GM12878 (cell line): ENCODE measurements around the gene MAPT. TPM values are rescaled to one million over a fixed set of nuclear protein-coding genes. Genes with fewer than 3 reads are reported as not detected.
"Not testable (repeated sequence)": the region's sequence is repeated elsewhere in the genome, so short reads cannot be mapped to it uniquely, and the experiment has no call there.

ENCODE experiments used
- ATAC-seq: fragments of 200-7000 bp; cut with Tn5 transposase; 3 replicates; pipeline ENCODE4 v1.9.1; 2020; ENCODE audit warnings: mild to moderate bottlenecking, moderate library complexity
- BruUV-seq: library from RNA; stranded (reverse); fragments of 400-500 nt; replicated peaks from 2 replicates; lab custom pipeline; 2021; lab: Mats Ljungman, UMichigan
- CTCF ChIA-PET: fragments of 300-600 bp; sonication (Branson Sonifier 250); formaldehyde crosslinking; extraction: SDS; loops from one replicate; lab custom pipeline; 2021; ENCODE audit warnings: inconsistent platforms; lab: Yijun Ruan, JAX
- POLR2A ChIA-PET: fragments of 350-600 bp; formaldehyde crosslinking; extraction: SDS; loops from one replicate; lab custom pipeline; 2021; ENCODE audit warnings: inconsistent platforms; lab: Charles Lee
- RAD21 ChIA-PET: fragments of 300-600 bp; sonication (Branson Sonifier 250); formaldehyde crosslinking; loops from one replicate; lab custom pipeline; 2023; ENCODE audit warnings: antibody characterized with exemption; ENCODE audit not compliant: unreplicated experiment; lab: Charles Lee
- SMC1A ChIA-PET: fragments of 300-600 bp; sonication (Branson Sonifier 250); formaldehyde crosslinking; loops from one replicate; lab custom pipeline; 2023; ENCODE audit not compliant: unreplicated experiment, uncharacterized antibody; lab: Charles Lee
- DNase-seq: peaks from one replicate; pipeline ENCODE4 v3.0.0-alpha.2; 2011; ENCODE audit warnings: low read depth, low spot score
- FAIRE-seq: peaks from 3 replicates; lab custom pipeline; 2011; peaks lifted over from hg19 to GRCh38; lab: Jason Lieb, UNC
- H2AFZ ChIP-seq: 2 replicates; pipeline ENCODE4 v1.6.0; 2011; ENCODE audit warnings: low read depth, low read length, control low read depth; ENCODE audit not compliant: control insufficient read depth
- H3K27ac ChIP-seq: 2 replicates; pipeline ENCODE4 v1.5.1; 2011; ENCODE audit warnings: control low read depth; ENCODE audit not compliant: control insufficient read depth, insufficient read depth
- H3K27me3 ChIP-seq, 2 experiments: replicated peaks in 1 of 2; 2 replicates each; pipeline versions ENCODE4 v1.6.0 to v1.6.1; 2011; ENCODE audit warnings: low read length in 1 of 2; ENCODE audit not compliant: control insufficient read depth in 2 of 2, insufficient read depth in 2 of 2
- H3K36me3 ChIP-seq, 2 experiments: 2 replicates each; pipeline ENCODE4 v1.5.1; 2011; ENCODE audit warnings: low read length in 1 of 2; ENCODE audit not compliant: control insufficient read depth in 2 of 2, insufficient read depth in 2 of 2
- H3K4me1 ChIP-seq: 2 replicates; pipeline ENCODE4 v1.6.1; 2011; ENCODE audit warnings: mild to moderate bottlenecking, low read length, moderate library complexity, mixed read lengths; ENCODE audit not compliant: control insufficient read depth, insufficient read depth
- H3K4me2 ChIP-seq: 2 replicates; pipeline ENCODE4 v1.6.0; 2011; ENCODE audit warnings: control low read depth; ENCODE audit not compliant: control insufficient read depth, insufficient read depth
- H3K4me3 ChIP-seq: fragments of 200-600 bp; sonication (generic); 2 replicates; pipeline ENCODE4 v1.5.1; 2016
- H3K79me2 ChIP-seq: 2 replicates; pipeline ENCODE4 v1.6.0; 2011; ENCODE audit warnings: low read length; ENCODE audit not compliant: control insufficient read depth, insufficient read depth
- H3K9ac ChIP-seq: 2 replicates; pipeline ENCODE4 v1.8.0; 2011; ENCODE audit warnings: low read length, control low read depth, mixed read lengths; ENCODE audit not compliant: control insufficient read depth, insufficient read depth
- H3K9me3 ChIP-seq: replicated peaks from 3 replicates; pipeline ENCODE4 v1.5.1; 2011; ENCODE audit warnings: mild to moderate bottlenecking, low read length; ENCODE audit not compliant: control insufficient read depth, insufficient read depth
- H4K20me1 ChIP-seq: 2 replicates; pipeline ENCODE4 v1.6.0; 2011; ENCODE audit not compliant: control insufficient read depth, insufficient read depth
- CBX5 ChIP-seq: sonication (generic); IDR thresholded peaks from 2 replicates; pipeline ENCODE4 v1.6.1; 2016; ENCODE audit warnings: low read depth, moderate library complexity, mild to moderate bottlenecking, inconsistent platforms
- ZNF274 ChIP-seq: IDR thresholded peaks from one replicate; pipeline ENCODE4 v1.8.0; 2011; ENCODE audit not compliant: insufficient read length, insufficient read depth
- WGBS: methylation state at CpG from one replicate; pipeline ENCODE4 v1.1.6; 2016; ENCODE audit warnings: low lambda C conversion rate; ENCODE audit not compliant: insufficient replicate concordance, insufficient coverage; ENCODE audit errors: missing lambda C conversion rate; 5-methylcytosine and 5-hydroxymethylcytosine counted together
- in situ Hi-C: fragments of 300-500 bp; cut with MboI; formaldehyde crosslinking; loops from 9 replicates; pipeline ENCODE4 v1.14.3; 2018; ENCODE audit warnings: mixed read lengths
- intact Hi-C: fragments of 100-400 bp; cut with micrococcal nuclease; formaldehyde crosslinking; loops from one replicate; pipeline ENCODE4 v1.14.2; 2022; ENCODE audit not compliant: unreplicated experiment
- polyA plus RNA-seq, 11 experiments: library from polyadenylated mRNA; depleted of rRNA in 4 of 11; unstranded in 6 of 11; stranded (reverse) in 5 of 11; fragments of >200 nt; fragmentation: Nextera tagmentation in 4 of 11; fragmentation: Illumina TruSeq in 1 of 11; extraction: Ambion mirVana in 4 of 11; extraction: Trizol in 1 of 11; gene quantifications; 1 replicate in 1 of 11; 2 replicates in 10 of 11; pipeline versions ENCODE4 v1.2.1 to v1.2.3, GENCODE V29; 2011 to 2016; ENCODE audit warnings: inconsistent platforms in 2 of 11, missing spikeins in 2 of 11, low read depth in 1 of 11
- total RNA-seq, 4 experiments: library from RNA; depleted of rRNA in 3 of 4; stranded (reverse); fragments of >200 nt in 3 of 4; fragmentation: Illumina TruSeq in 1 of 4; extraction: Trizol in 1 of 4; gene quantifications; 2 replicates each; pipeline versions ENCODE4 v1.2.1 to v1.2.3, GENCODE V29; 2013 to 2021
- TF ChIP-seq, protein P1 (sequence below): fragments of 450-650 bp; IDR thresholded peaks from 2 replicates; pipeline ENCODE4 v1.6.1; 2017; ENCODE audit warnings: low read depth, mild to moderate bottlenecking, moderate library complexity

Gene MAPT
- total and polyA plus RNA-seq, 10 of the 15 experiments (the other 5 are each of a cell fraction or from before 2014, with no cell fraction given), result under 0.01 to 0.05 (median 0.03) TPM; not detected in 7

DNA sequence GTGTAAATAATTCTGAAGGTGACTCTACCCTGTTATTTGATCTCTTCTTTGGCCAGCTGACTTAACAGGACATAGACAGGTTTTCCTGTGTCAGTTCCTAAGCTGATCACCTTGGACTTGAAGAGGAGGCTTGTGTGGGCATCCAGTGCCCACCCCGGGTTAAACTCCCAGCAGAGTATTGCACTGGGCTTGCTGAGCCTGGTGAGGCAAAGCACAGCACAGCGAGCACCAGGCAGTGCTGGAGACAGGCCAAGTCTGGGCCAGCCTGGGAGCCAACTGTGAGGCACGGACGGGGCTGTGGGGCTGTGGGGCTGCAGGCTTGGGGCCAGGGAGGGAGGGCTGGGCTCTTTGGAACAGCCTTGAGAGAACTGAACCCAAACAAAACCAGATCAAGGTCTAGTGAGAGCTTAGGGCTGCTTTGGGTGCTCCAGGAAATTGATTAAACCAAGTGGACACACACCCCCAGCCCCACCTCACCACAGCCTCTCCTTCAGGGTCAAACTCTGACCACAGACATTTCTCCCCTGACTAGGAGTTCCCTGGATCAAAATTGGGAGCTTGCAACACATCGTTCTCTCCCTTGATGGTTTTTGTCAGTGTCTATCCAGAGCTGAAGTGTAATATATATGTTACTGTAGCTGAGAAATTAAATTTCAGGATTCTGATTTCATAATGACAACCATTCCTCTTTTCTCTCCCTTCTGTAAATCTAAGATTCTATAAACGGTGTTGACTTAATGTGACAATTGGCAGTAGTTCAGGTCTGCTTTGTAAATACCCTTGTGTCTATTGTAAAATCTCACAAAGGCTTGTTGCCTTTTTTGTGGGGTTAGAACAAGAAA is 109.8 kb downstream of the MAPT start (continued):
- no peak for TF ChIP-seq CBX5
- no peak for TF ChIP-seq ZNF274
- TF ChIP-seq, protein P1, sequence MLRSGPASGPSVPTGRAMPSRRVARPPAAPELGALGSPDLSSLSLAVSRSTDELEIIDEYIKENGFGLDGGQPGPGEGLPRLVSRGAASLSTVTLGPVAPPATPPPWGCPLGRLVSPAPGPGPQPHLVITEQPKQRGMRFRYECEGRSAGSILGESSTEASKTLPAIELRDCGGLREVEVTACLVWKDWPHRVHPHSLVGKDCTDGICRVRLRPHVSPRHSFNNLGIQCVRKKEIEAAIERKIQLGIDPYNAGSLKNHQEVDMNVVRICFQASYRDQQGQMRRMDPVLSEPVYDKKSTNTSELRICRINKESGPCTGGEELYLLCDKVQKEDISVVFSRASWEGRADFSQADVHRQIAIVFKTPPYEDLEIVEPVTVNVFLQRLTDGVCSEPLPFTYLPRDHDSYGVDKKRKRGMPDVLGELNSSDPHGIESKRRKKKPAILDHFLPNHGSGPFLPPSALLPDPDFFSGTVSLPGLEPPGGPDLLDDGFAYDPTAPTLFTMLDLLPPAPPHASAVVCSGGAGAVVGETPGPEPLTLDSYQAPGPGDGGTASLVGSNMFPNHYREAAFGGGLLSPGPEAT, result no peak

DNA sequence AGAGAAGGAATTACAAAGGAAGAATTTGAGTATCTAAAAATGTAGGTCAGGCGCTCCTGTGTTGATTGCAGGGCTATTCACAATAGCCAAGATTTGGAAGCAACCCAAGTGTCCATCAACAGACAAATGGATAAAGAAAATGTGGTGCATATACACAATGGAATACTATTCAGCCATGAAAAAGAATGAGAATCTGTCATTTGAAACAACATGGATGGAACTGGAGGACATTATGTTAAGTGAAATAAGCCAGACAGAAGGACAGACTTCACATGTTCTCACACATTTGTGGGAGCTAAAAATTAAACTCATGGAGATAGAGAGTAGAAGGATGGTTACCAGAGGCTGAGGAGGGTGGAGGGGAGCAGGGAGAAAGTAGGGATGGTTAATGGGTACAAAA is 111.7 kb downstream of the MAPT start:
- FAIRE-seq, SMC1A ChIA-PET, ATAC-seq, H3K27me3 ChIP-seq, POLR2A ChIA-PET, RAD21 ChIA-PET, H3K27ac ChIP-seq, DNase-seq, H2AFZ ChIP-seq, H3K36me3 ChIP-seq, H3K9me3 ChIP-seq, H3K9ac ChIP-seq, H3K4me2 ChIP-seq, H3K4me1 ChIP-seq, BruUV-seq, H4K20me1 ChIP-seq, H3K4me3 ChIP-seq, H3K79me2 ChIP-seq, in situ Hi-C loops: not testable (repeated sequence)
- CTCF ChIA-PET, result interaction anchor here (0.6 to 2.6 kb wide), 4 partner anchors 11 to 207 kb away, joined by 3 to 13 read pairs (median 3); no protein-coding TSS in a partner anchor
- WGBS, result 41% methylated on average over 1 of the region's 1 CpG
- intact Hi-C loops, result loop anchor here (5.0 kb wide), 1 partner anchor 36 kb away; no protein-coding TSS in a partner anchor
